CD14-positive monocyte (primary cell): Measurements from ENCODE around the gene ELK1. TPM values are rescaled to one million over a fixed set of nuclear protein-coding genes. Genes with fewer than 3 reads are reported as not detected.
"Not testable (repeated sequence)": the region's sequence is repeated elsewhere in the genome, so short reads cannot be mapped to it uniquely, and the experiment has no call there.

Experiments
- DNase-seq, 3 donors: peaks; one replicate each; pipeline ENCODE4 v3.0.0-alpha.2; 2011 to 2022
- H2AFZ ChIP-seq: 2 replicates; pipeline ENCODE4 v1.6.0; 2012; ENCODE audit warnings: mild to moderate bottlenecking, low read depth, low read length, inconsistent platforms; ENCODE audit not compliant: insufficient read depth, poor library complexity, severe bottlenecking
- H3K27ac ChIP-seq, 2 donors: 1 replicate in 1 of 2; 2 replicates in 1 of 2; pipeline ENCODE4 v1.5.1; 2012 to 2013; ENCODE audit warnings: low read length in 2 of 2, control low read depth in 1 of 2, inconsistent platforms in 1 of 2, low read depth in 1 of 2, mild to moderate bottlenecking in 1 of 2
- H3K27me3 ChIP-seq, 2 donors: one replicate each; pipeline versions ENCODE4 v1.6.0 to v1.6.1; 2011 to 2013; ENCODE audit warnings: low read length in 2 of 2; ENCODE audit not compliant: control insufficient read depth in 2 of 2, insufficient read depth in 2 of 2
- H3K36me3 ChIP-seq, 2 donors: replicated peaks in 1 of 2; 1 replicate in 1 of 2; 2 replicates in 1 of 2; pipeline versions ENCODE4 v1.5.1 to v1.6.1; 2012 to 2013; ENCODE audit warnings: low read length in 2 of 2, control low read depth in 1 of 2, inconsistent platforms in 1 of 2, mild to moderate bottlenecking in 1 of 2; ENCODE audit not compliant: insufficient read depth in 2 of 2, control insufficient read depth in 1 of 2
- H3K4me1 ChIP-seq, 2 donors: 1 replicate in 1 of 2; 2 replicates in 1 of 2; pipeline versions ENCODE4 v1.5.1 to v1.6.1; 2012 to 2013; ENCODE audit warnings: low read length in 2 of 2, control low read depth in 1 of 2, inconsistent platforms in 1 of 2, mild to moderate bottlenecking in 1 of 2, moderate library complexity in 1 of 2; ENCODE audit not compliant: insufficient read depth in 2 of 2, control insufficient read depth in 1 of 2
- H3K4me2 ChIP-seq: replicated peaks from 2 replicates; pipeline ENCODE3; 2012; ENCODE audit warnings: low read length, moderate library complexity, mild to moderate bottlenecking; ENCODE audit not compliant: poor library complexity, severe bottlenecking; ENCODE audit errors: extremely low read depth
- H3K4me3 ChIP-seq, 3 experiments: fragments of 200-600 bp in 1 of 3; sonication (generic) in 1 of 3; replicated peaks in 1 of 3; 1 replicate in 2 of 3; 2 replicates in 1 of 3; pipeline ENCODE4 v1.5.1; 2011 to 2013; ENCODE audit warnings: low read length in 3 of 3, mild to moderate bottlenecking in 3 of 3, control low read depth in 2 of 3, low read depth in 2 of 3, inconsistent platforms in 1 of 3, moderate library complexity in 1 of 3
- H3K79me2 ChIP-seq: 2 replicates; pipeline ENCODE4 v1.6.0; 2012; ENCODE audit warnings: mild to moderate bottlenecking, control low read depth, inconsistent platforms, low read length, moderate library complexity; ENCODE audit not compliant: insufficient read depth
- H3K9ac ChIP-seq: 2 replicates; pipeline ENCODE4 v1.6.0; 2017; ENCODE audit warnings: low read length, mild to moderate bottlenecking; ENCODE audit not compliant: insufficient read depth, poor library complexity, severe bottlenecking
- H3K9me3 ChIP-seq, 2 donors: replicated peaks in 1 of 2; 1 replicate in 1 of 2; 2 replicates in 1 of 2; pipeline versions ENCODE4 v1.5.1 to v1.6.1; 2012 to 2013; ENCODE audit warnings: low read length in 2 of 2, control low read depth in 1 of 2; ENCODE audit not compliant: control insufficient read depth in 1 of 2, insufficient read depth in 1 of 2
- H4K20me1 ChIP-seq: 2 replicates; pipeline ENCODE4 v1.6.0; 2012; ENCODE audit warnings: mild to moderate bottlenecking, low read length, control low read depth, moderate library complexity; ENCODE audit not compliant: insufficient read depth
- H3K27ac Mint-ChIP-seq, 7 donors: one replicate each; pipeline ENCODE4 v1.8.0; 2020; ENCODE audit warnings: mild to moderate bottlenecking in 7 of 7, mixed read lengths in 7 of 7, moderate library complexity in 6 of 7, inconsistent platforms in 2 of 7
- H3K27me3 Mint-ChIP-seq, 3 donors: one replicate each; pipeline ENCODE4 v1.8.0; 2021 to 2022; ENCODE audit warnings: low read depth in 3 of 3, mild to moderate bottlenecking in 3 of 3, mixed read lengths in 3 of 3, moderate library complexity in 3 of 3, inconsistent platforms in 1 of 3
- H3K36me3 Mint-ChIP-seq, 2 donors: one replicate each; pipeline ENCODE4 v1.8.0; 2020; ENCODE audit warnings: mixed read lengths in 2 of 2, inconsistent platforms in 1 of 2, mild to moderate bottlenecking in 1 of 2
- H3K4me1 Mint-ChIP-seq: one replicate; pipeline ENCODE4 v1.8.0; 2020; ENCODE audit warnings: mild to moderate bottlenecking, mixed read lengths
- H3K4me3 Mint-ChIP-seq, 2 donors: one replicate each; pipeline ENCODE4 v1.8.0; 2020; ENCODE audit warnings: mild to moderate bottlenecking in 2 of 2, mixed read lengths in 2 of 2, moderate library complexity in 1 of 2
- H3K9me3 Mint-ChIP-seq, 7 donors: one replicate each; pipeline ENCODE4 v1.8.0; 2020 to 2022; ENCODE audit warnings: mixed read lengths in 7 of 7, mild to moderate bottlenecking in 6 of 7, moderate library complexity in 6 of 7, inconsistent platforms in 2 of 7
- WGBS: methylation state at CpG from one replicate; pipeline ENCODE4 v1.1.5; 2013; ENCODE audit warnings: missing lambda C conversion rate; ENCODE audit not compliant: insufficient coverage; 5-methylcytosine and 5-hydroxymethylcytosine counted together
- intact Hi-C, 2 donors: fragments of 100-400 bp; cut with micrococcal nuclease; formaldehyde crosslinking; loops; one replicate each; pipeline versions ENCODE4 v1.15.0 to v1.15.1; 2023
- polyA plus RNA-seq, 3 donors: library from polyadenylated mRNA; depleted of rRNA in 1 of 3; unstranded in 2 of 3; stranded (reverse) in 1 of 3; fragments of 300-500 nt in 2 of 3; fragments of >200 nt in 1 of 3; fragmentation: Illumina TruSeq in 2 of 3; gene quantifications; 1 replicate in 2 of 3; 2 replicates in 1 of 3; pipeline ENCODE4 v1.2.3, GENCODE V29; 2012 to 2021
- TF ChIP-seq, protein P1 (sequence below): fragments of 200-600 bp; IDR thresholded peaks from one replicate; pipeline ENCODE4 v1.8.0; 2022; ENCODE audit warnings: antibody characterized with exemption, mild to moderate bottlenecking

ELK1 gene
- polyA plus RNA-seq, 3 donors: 9.5 to 11.9 (median 10.7) TPM

DNA sequence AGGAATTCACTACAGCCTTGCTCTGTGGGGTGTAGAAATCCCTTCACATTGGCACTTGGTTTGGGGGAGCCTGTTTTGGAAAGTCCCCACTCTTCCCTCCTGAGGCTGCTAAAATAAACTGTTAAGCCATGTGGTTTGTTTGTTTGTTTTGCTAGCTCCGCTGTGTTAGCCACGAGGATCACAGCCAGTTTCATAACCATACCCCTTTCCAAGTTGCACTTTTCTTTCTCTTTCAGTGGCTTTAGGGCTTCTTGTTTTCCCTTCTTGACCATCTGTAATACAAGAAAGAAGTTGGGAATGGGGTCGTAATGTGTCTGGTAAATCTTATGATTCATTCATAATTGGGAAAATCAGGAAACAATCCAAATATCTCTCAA is 33.5 kb upstream of the ELK1 start:
- H3K36me3 Mint-ChIP-seq: no peaks in the 10 kb centered on the region
- Histone ChIP-seq H3K27me3 (no peaks in the 10 kb centered on the region), H3K36me3 (no peaks in the 10 kb centered on the region), H3K4me2 (no peak overlapping the region), H3K4me3 (no peak overlapping the region), H3K79me2 (no peaks in the 10 kb centered on the region), H3K27ac (no peak overlapping the region), H2AFZ (no peak overlapping the region), H3K4me1 (no peaks in the 10 kb centered on the region), H4K20me1 (no peaks in the 10 kb centered on the region), H3K9ac (no peak overlapping the region), H3K9me3 (no peaks in the 10 kb centered on the region)
- DNase-seq: no peak
- H3K27ac Mint-ChIP-seq: no peak overlapping the region
- H3K27me3 Mint-ChIP-seq: peaks cover 1 to 9% (median 5%) of the 10 kb centered on the region in 3 donors
- WGBS: no CpG with 5 or more reads among the region's 3 CpGs
- intact Hi-C loops: no loop called here
- no peak overlapping the region for H3K4me3 Mint-ChIP-seq
- no peaks in the 10 kb centered on the region for H3K4me1 Mint-ChIP-seq
- TF ChIP-seq, protein P1, sequence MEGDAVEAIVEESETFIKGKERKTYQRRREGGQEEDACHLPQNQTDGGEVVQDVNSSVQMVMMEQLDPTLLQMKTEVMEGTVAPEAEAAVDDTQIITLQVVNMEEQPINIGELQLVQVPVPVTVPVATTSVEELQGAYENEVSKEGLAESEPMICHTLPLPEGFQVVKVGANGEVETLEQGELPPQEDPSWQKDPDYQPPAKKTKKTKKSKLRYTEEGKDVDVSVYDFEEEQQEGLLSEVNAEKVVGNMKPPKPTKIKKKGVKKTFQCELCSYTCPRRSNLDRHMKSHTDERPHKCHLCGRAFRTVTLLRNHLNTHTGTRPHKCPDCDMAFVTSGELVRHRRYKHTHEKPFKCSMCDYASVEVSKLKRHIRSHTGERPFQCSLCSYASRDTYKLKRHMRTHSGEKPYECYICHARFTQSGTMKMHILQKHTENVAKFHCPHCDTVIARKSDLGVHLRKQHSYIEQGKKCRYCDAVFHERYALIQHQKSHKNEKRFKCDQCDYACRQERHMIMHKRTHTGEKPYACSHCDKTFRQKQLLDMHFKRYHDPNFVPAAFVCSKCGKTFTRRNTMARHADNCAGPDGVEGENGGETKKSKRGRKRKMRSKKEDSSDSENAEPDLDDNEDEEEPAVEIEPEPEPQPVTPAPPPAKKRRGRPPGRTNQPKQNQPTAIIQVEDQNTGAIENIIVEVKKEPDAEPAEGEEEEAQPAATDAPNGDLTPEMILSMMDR: no peak
- peaks cover 0 to 7% (median 0%) of the 10 kb centered on the region in 7 donors for H3K9me3 Mint-ChIP-seq

DNA sequence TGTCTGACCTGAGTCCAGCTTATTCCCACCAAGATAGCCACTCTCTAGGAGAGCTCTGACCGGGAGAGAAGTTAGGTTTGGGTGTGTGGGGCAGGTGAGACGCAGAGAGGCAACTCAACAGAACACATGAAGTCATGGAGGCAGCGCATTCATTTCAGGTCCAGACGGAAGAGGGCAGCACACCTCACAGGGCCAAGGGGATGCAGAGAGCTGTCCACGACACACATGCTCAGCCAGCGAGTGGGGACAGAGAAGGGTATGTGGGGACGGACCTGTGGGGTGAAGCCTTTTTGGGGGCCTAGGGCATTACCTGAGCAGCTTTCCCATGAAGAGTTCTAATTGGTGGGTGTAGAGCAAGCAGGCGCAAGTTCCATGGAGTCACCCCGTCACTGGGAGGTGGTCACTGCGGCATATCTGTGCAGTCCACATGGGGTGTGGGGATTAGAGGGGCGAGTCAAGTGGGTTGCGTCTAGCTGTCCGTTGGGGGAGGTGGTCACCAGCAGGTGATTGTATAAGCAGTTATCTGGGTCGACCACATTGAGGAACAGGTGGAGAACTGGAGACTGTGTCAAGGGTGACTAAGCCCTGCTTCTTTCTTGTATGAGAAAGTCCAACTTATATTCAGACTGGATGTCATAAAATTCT is 32.9 kb upstream of the ELK1 start:
- Mint-ChIP-seq H3K27ac (no peak overlapping the region), H3K27me3 (peaks cover 1 to 11% (median 5%) of the 10 kb centered on the region in 3 donors), H3K9me3 (peaks cover 0 to 8% (median 0%) of the 10 kb centered on the region in 7 donors), H3K4me1 (no peaks in the 10 kb centered on the region), H3K36me3 (no peaks in the 10 kb centered on the region), H3K4me3 (no peak overlapping the region)
- Histone ChIP-seq H3K79me2 (no peaks in the 10 kb centered on the region), H3K4me3 (no peak overlapping the region), H4K20me1 (no peaks in the 10 kb centered on the region), H3K27ac (no peak overlapping the region), H3K4me1 (no peaks in the 10 kb centered on the region), H3K4me2 (no peak overlapping the region), H3K9ac (no peak overlapping the region), H2AFZ (no peak overlapping the region), H3K36me3 (no peaks in the 10 kb centered on the region), H3K27me3 (no peaks in the 10 kb centered on the region), H3K9me3 (no peaks in the 10 kb centered on the region)
- 96% methylated on average over 7 of the region's 14 CpGs for WGBS
- no peak for DNase-seq
- intact Hi-C loops: no loop called here
- TF ChIP-seq, protein P1: no peak

- H3K36me3 Mint-ChIP-seq, H3K36me3 ChIP-seq, H3K79me2 ChIP-seq, H3K9me3 ChIP-seq, H3K4me2 ChIP-seq, intact Hi-C loops, H3K4me1 ChIP-seq, H3K4me3 ChIP-seq, H3K27me3 ChIP-seq, H3K27me3 Mint-ChIP-seq, H3K4me1 Mint-ChIP-seq, H3K9ac ChIP-seq, H3K27ac ChIP-seq, H4K20me1 ChIP-seq: not testable (repeated sequence)
- peak overlapping the region in 1 of 2 donors; percentile 15 for H3K4me3 Mint-ChIP-seq
- DNase-seq: peak; percentile 8 to 36 (median 11)
- peak overlapping the region; percentile 15 for H2AFZ ChIP-seq
- H3K27ac Mint-ChIP-seq: peak overlapping the region in 3 of 7 donors; percentile 33 to 62 (median 38)
- 0% methylated on average over 1 of the region's 7 CpGs for WGBS
- peaks cover 4 to 28% (median 8%) of the 10 kb centered on the region in 7 donors for H3K9me3 Mint-ChIP-seq
Observed at GRCh38 chrX:47675959-47676859, 25.8 kb upstream of the ELK1 start.
